HL-60 (cell line): Measurements from ENCODE around the gene DSTYK.

Experiments used
- POLR2AphosphoS5 ChIP-seq: IDR thresholded peaks from 2 replicates; pipeline ENCODE4 v1.6.1; 2012; ENCODE audit warnings: low read depth
- SPI1 ChIP-seq: IDR thresholded peaks from 2 replicates; pipeline ENCODE4 v1.6.1; 2012; ENCODE audit warnings: low read depth, mild to moderate bottlenecking, borderline replicate concordance
- TF ChIP-seq, protein P1 (sequence below): IDR thresholded peaks from one replicate; pipeline ENCODE4 v1.5.1; 2011; ENCODE audit warnings: low read length, control low read depth, inconsistent platforms; ENCODE audit not compliant: insufficient read depth
- TF ChIP-seq, protein P2 (sequence below): IDR thresholded peaks from 2 replicates; pipeline ENCODE4 v1.6.1; 2012; ENCODE audit warnings: low read depth; ENCODE audit not compliant: insufficient replicate concordance

DNA sequence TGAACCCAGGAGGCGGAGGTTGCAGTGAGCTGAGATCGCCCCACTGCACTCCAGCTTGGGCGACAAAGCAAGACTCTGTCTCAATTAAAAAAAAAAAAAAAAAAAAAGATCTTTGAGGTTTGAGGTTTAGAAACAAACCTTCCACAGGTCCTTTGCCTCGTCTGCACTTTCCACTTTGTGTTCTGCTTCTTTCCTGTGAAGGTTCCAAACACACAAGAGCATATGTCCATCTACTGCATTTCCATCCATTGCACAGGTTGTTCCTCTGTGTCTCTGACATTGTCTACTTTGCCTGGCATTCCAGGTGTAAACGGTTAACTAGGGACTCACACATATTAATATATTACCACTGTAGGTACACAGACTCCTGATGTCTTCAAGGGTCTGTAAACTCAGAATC is 40.1 kb downstream of the DSTYK start:
- TF ChIP-seq, protein P1, sequence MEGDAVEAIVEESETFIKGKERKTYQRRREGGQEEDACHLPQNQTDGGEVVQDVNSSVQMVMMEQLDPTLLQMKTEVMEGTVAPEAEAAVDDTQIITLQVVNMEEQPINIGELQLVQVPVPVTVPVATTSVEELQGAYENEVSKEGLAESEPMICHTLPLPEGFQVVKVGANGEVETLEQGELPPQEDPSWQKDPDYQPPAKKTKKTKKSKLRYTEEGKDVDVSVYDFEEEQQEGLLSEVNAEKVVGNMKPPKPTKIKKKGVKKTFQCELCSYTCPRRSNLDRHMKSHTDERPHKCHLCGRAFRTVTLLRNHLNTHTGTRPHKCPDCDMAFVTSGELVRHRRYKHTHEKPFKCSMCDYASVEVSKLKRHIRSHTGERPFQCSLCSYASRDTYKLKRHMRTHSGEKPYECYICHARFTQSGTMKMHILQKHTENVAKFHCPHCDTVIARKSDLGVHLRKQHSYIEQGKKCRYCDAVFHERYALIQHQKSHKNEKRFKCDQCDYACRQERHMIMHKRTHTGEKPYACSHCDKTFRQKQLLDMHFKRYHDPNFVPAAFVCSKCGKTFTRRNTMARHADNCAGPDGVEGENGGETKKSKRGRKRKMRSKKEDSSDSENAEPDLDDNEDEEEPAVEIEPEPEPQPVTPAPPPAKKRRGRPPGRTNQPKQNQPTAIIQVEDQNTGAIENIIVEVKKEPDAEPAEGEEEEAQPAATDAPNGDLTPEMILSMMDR = no peak
- TF ChIP-seq, protein P2, sequence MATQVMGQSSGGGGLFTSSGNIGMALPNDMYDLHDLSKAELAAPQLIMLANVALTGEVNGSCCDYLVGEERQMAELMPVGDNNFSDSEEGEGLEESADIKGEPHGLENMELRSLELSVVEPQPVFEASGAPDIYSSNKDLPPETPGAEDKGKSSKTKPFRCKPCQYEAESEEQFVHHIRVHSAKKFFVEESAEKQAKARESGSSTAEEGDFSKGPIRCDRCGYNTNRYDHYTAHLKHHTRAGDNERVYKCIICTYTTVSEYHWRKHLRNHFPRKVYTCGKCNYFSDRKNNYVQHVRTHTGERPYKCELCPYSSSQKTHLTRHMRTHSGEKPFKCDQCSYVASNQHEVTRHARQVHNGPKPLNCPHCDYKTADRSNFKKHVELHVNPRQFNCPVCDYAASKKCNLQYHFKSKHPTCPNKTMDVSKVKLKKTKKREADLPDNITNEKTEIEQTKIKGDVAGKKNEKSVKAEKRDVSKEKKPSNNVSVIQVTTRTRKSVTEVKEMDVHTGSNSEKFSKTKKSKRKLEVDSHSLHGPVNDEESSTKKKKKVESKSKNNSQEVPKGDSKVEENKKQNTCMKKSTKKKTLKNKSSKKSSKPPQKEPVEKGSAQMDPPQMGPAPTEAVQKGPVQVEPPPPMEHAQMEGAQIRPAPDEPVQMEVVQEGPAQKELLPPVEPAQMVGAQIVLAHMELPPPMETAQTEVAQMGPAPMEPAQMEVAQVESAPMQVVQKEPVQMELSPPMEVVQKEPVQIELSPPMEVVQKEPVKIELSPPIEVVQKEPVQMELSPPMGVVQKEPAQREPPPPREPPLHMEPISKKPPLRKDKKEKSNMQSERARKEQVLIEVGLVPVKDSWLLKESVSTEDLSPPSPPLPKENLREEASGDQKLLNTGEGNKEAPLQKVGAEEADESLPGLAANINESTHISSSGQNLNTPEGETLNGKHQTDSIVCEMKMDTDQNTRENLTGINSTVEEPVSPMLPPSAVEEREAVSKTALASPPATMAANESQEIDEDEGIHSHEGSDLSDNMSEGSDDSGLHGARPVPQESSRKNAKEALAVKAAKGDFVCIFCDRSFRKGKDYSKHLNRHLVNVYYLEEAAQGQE = no peak
- TF ChIP-seq SPI1 = no peak
- no peak for TF ChIP-seq POLR2AphosphoS5
